ENCODE measurements around the gene CNTN4. TPM values are rescaled to one million over a fixed set of nuclear protein-coding genes. Genes with fewer than 3 reads are reported as not detected.

The CNTN4 gene
- total and polyA plus RNA-seq, 2 donors (not counting 3 experiments of a cell fraction or from before 2014, with no cell fraction given), result not detected

- Histone ChIP-seq H3K79me2 (ENCODE audit: control insufficient read depth, insufficient read depth, low read length) (no peaks in the 10 kb centered on the region), H2AFZ (ENCODE audit: low read depth, low read length) (no peak overlapping the region), H3K9me3 (replicated peaks; ENCODE audit: control insufficient read depth, insufficient read depth, low read length) (peaks cover 2% of the 10 kb centered on the region), H3K4me3 (replicated peaks in 1 of 3; ENCODE audit: insufficient read depth in 1 of 3, low read depth in 1 of 3, low read length in 3 of 3) (no peak overlapping the region), H3K27me3 (ENCODE audit: control insufficient read depth in 2 of 2, insufficient read depth in 2 of 2, low read length in 2 of 2) (no peaks in the 10 kb centered on the region), H3K4me2 (ENCODE audit: insufficient read depth, low read length) (no peak overlapping the region), H3K36me3 (ENCODE audit: control insufficient read depth in 2 of 2, extremely low read depth in 1 of 2, insufficient read depth in 2 of 2, low read length in 2 of 2) (no peaks in the 10 kb centered on the region), H3K9ac (replicated peaks; ENCODE audit: extremely low read depth, insufficient read depth, low read length) (no peak overlapping the region), H3K9me1 (replicated peaks; ENCODE audit: control insufficient read depth, extremely low read depth, insufficient read depth, low read length) (no peaks in the 10 kb centered on the region), H4K20me1 (replicated peaks; ENCODE audit: control insufficient read depth, extremely low read depth, insufficient read depth, low read length) (no peaks in the 10 kb centered on the region), H3K27ac (ENCODE audit: insufficient read depth, low read depth, low read length) (no peak overlapping the region), H3K4me1 (ENCODE audit: control insufficient read depth, extremely low read depth, insufficient read depth, low read length) (no peaks in the 10 kb centered on the region)
- BruUV-seq (replicated peaks), result no TSS peak
- POLR2A ChIA-PET, result no interaction called here
- TF ChIP-seq JUN (IDR thresholded peaks at IDR 0.05; ENCODE audit: borderline replicate concordance, insufficient read depth, insufficient read length, low read depth) (no peak), MAX (IDR thresholded peaks at IDR 0.05; ENCODE audit: insufficient read depth, insufficient read length) (no peak), POLR2A (IDR thresholded peaks at IDR 0.05; ENCODE audit: low read depth, low read length) (no peak), MYC (IDR thresholded peaks at IDR 0.05; ENCODE audit: low read depth, low read length) (no peak), EZH2 (IDR thresholded peaks at IDR 0.05; ENCODE audit: borderline replicate concordance, low read depth, low read length, severe bottlenecking) (no peak), POLR2AphosphoS5 (IDR thresholded peaks at IDR 0.05; ENCODE audit: insufficient read depth, low read depth, low read length) (no peak)
- CTCF ChIA-PET, result no interaction called here
- intact Hi-C loops (cut with micrococcal nuclease), result no loop called here
- dilution Hi-C loops (cut with MboI; ENCODE audit: extremely low pct_ligation_motif_present, low sequenced_read_pairs), result no loop called here
- FAIRE-seq (no peak), DNase-seq (ENCODE audit: low read depth, low spot score) (no peak)
Observed at GRCh38 chr3:2458816-2459215, 360.1 kb downstream of the CNTN4 start.

DNA sequence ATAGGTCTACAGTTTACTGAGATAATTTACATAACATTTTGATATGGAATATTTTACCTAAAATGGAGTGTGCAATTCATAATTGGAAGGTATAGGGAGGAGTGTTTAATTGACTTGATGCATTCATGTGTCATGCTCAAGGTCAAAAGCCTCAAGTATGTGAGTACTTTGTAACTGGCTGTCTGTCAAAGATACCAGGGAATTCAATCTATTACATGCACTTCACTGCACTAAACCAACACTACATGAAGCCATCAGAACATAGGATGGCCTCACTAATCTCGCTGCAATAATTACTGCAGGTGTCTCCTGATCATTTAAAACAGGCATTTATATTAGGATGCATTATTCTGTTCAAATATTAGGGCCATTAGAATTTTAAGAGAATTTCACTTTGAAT is 367.2 kb downstream of the CNTN4 start:
- DNase-seq (ENCODE audit: low read depth, low spot score), result no peak
- no peaks in the 10 kb centered on the region for H3K27me3 ChIP-seq (ENCODE audit: control insufficient read depth in 2 of 2, insufficient read depth in 2 of 2, low read length in 2 of 2)
- H3K4me3 ChIP-seq (replicated peaks in 1 of 3; ENCODE audit: insufficient read depth in 1 of 3, low read depth in 1 of 3, low read length in 3 of 3), result no peak overlapping the region
- H2AFZ ChIP-seq (ENCODE audit: low read depth, low read length), result no peak overlapping the region
- FAIRE-seq, result no peak
- no peaks in the 10 kb centered on the region for H3K4me1 ChIP-seq (ENCODE audit: control insufficient read depth, extremely low read depth, insufficient read depth, low read length)
- H3K4me2 ChIP-seq (ENCODE audit: insufficient read depth, low read length), result no peak overlapping the region
- H3K9me1 ChIP-seq (replicated peaks; ENCODE audit: control insufficient read depth, extremely low read depth, insufficient read depth, low read length), result no peaks in the 10 kb centered on the region
- intact Hi-C loops (cut with micrococcal nuclease) (no loop called here), dilution Hi-C loops (cut with MboI; ENCODE audit: extremely low pct_ligation_motif_present, low sequenced_read_pairs) (no loop called here)
- H3K36me3 ChIP-seq (ENCODE audit: control insufficient read depth in 2 of 2, extremely low read depth in 1 of 2, insufficient read depth in 2 of 2, low read length in 2 of 2), result no peaks in the 10 kb centered on the region
- H3K9me3 ChIP-seq (replicated peaks; ENCODE audit: control insufficient read depth, insufficient read depth, low read length), result peaks cover 4% of the 10 kb centered on the region
- no TSS peak for BruUV-seq (replicated peaks)
- H4K20me1 ChIP-seq (replicated peaks; ENCODE audit: control insufficient read depth, extremely low read depth, insufficient read depth, low read length), result no peaks in the 10 kb centered on the region
- CTCF ChIA-PET, result no interaction called here
- no peaks in the 10 kb centered on the region for H3K79me2 ChIP-seq (ENCODE audit: control insufficient read depth, insufficient read depth, low read length)
- POLR2A ChIA-PET, result no interaction called here
- H3K9ac ChIP-seq (replicated peaks; ENCODE audit: extremely low read depth, insufficient read depth, low read length), result no peak overlapping the region
- no peak overlapping the region for H3K27ac ChIP-seq (ENCODE audit: insufficient read depth, low read depth, low read length)
- TF ChIP-seq JUN (IDR thresholded peaks at IDR 0.05; ENCODE audit: borderline replicate concordance, insufficient read depth, insufficient read length, low read depth) (no peak), GATA2 (IDR thresholded peaks at IDR 0.05; ENCODE audit: insufficient read depth, insufficient read length, low read depth, low read length) (no peak), MYC (IDR thresholded peaks at IDR 0.05; ENCODE audit: low read depth, low read length) (no peak)

Measured in endothelial cell of umbilical vein (primary cell).